HEK293 (cell line): ENCODE data around the gene PTCHD4.

Experiments used
- KLF16 ChIP-seq: fragments of 450-650 bp; formaldehyde crosslinking; IDR thresholded peaks from 2 replicates; pipeline ENCODE4 v1.5.1; 2017; ENCODE audit warnings: missing biosample characterization, missing genetic modification characterization
- PBX3 ChIP-seq: sonication (generic); formaldehyde crosslinking; IDR thresholded peaks from 2 replicates; pipeline ENCODE4 v1.8.1; 2022; ENCODE audit warnings: mild to moderate bottlenecking, moderate library complexity, missing genetic modification reagents
- REST ChIP-seq: fragments of 450-650 bp; formaldehyde crosslinking; IDR thresholded peaks from 2 replicates; pipeline ENCODE4 v1.5.1; 2016; ENCODE audit warnings: missing biosample characterization, missing genetic modification characterization
- SETDB1 ChIP-seq: IDR thresholded peaks from one replicate; pipeline ENCODE4 v1.6.1; 2017; ENCODE audit warnings: mild to moderate bottlenecking, low read length, moderate library complexity, mixed read lengths; ENCODE audit not compliant: insufficient read length
- YY1 ChIP-seq: fragments of 450-650 bp; formaldehyde crosslinking; IDR thresholded peaks from 2 replicates; pipeline ENCODE4 v1.5.1; 2018; ENCODE audit warnings: missing biosample characterization, missing genetic modification characterization
- ZBTB8A ChIP-seq: fragments of 450-650 bp; formaldehyde crosslinking; IDR thresholded peaks from 2 replicates; pipeline ENCODE4 v1.5.1; 2016; ENCODE audit warnings: missing biosample characterization, missing genetic modification characterization
- ZNF140 ChIP-seq: fragments of 450-650 bp; formaldehyde crosslinking; IDR thresholded peaks from 2 replicates; pipeline ENCODE4 v1.5.1; 2016; ENCODE audit warnings: missing biosample characterization, missing genetic modification characterization
- ZNF157 ChIP-seq: fragments of 450-650 bp; formaldehyde crosslinking; IDR thresholded peaks from 2 replicates; pipeline ENCODE4 v1.5.1; 2016; ENCODE audit warnings: missing biosample characterization, missing genetic modification characterization
- ZNF239 ChIP-seq: fragments of 450-650 bp; formaldehyde crosslinking; IDR thresholded peaks from 2 replicates; pipeline ENCODE4 v1.5.1; 2016; ENCODE audit warnings: missing biosample characterization, missing genetic modification characterization
- ZNF660 ChIP-seq: fragments of 450-650 bp; IDR thresholded peaks from 2 replicates; pipeline ENCODE4 v1.5.1; 2018; ENCODE audit warnings: missing biosample characterization, mild to moderate bottlenecking, missing genetic modification characterization
- ZNF768 ChIP-seq: fragments of 450-650 bp; formaldehyde crosslinking; IDR thresholded peaks from 2 replicates; pipeline ENCODE4 v1.5.1; 2018; ENCODE audit warnings: missing biosample characterization, mild to moderate bottlenecking, missing genetic modification characterization
- TF ChIP-seq, protein P1 (sequence below): fragments of 450-650 bp; formaldehyde crosslinking; IDR thresholded peaks from 2 replicates; pipeline ENCODE4 v1.5.1; 2016; ENCODE audit warnings: missing biosample characterization, missing genetic modification characterization
- TF ChIP-seq, protein P2 (sequence below): fragments of 450-650 bp; formaldehyde crosslinking; IDR thresholded peaks from 2 replicates; pipeline ENCODE4 v1.5.1; 2016; ENCODE audit warnings: missing biosample characterization, missing genetic modification characterization

GRCh38 chr6:48101290-48101689, 9.7 kb downstream of the PTCHD4 start:
- TF ChIP-seq, protein P1, sequence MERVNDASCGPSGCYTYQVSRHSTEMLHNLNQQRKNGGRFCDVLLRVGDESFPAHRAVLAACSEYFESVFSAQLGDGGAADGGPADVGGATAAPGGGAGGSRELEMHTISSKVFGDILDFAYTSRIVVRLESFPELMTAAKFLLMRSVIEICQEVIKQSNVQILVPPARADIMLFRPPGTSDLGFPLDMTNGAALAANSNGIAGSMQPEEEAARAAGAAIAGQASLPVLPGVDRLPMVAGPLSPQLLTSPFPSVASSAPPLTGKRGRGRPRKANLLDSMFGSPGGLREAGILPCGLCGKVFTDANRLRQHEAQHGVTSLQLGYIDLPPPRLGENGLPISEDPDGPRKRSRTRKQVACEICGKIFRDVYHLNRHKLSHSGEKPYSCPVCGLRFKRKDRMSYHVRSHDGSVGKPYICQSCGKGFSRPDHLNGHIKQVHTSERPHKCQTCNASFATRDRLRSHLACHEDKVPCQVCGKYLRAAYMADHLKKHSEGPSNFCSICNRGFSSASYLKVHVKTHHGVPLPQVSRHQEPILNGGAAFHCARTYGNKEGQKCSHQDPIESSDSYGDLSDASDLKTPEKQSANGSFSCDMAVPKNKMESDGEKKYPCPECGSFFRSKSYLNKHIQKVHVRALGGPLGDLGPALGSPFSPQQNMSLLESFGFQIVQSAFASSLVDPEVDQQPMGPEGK (tag by site-specific recombination), result no peak
- TF ChIP-seq ZNF768 (no peak), ZNF140 (tag by site-specific recombination) (no peak), PBX3 (no peak), KLF16 (tag by site-specific recombination) (no peak), REST (tag by site-specific recombination) (no peak), ZNF157 (tag by site-specific recombination) (no peak), YY1 (tag by site-specific recombination) (no peak), ZBTB8A (tag by site-specific recombination) (no peak), ZNF660 (tag by site-specific recombination) (no peak), SETDB1 (no peak), ZNF239 (tag by site-specific recombination) (no peak)
- TF ChIP-seq, protein P2, sequence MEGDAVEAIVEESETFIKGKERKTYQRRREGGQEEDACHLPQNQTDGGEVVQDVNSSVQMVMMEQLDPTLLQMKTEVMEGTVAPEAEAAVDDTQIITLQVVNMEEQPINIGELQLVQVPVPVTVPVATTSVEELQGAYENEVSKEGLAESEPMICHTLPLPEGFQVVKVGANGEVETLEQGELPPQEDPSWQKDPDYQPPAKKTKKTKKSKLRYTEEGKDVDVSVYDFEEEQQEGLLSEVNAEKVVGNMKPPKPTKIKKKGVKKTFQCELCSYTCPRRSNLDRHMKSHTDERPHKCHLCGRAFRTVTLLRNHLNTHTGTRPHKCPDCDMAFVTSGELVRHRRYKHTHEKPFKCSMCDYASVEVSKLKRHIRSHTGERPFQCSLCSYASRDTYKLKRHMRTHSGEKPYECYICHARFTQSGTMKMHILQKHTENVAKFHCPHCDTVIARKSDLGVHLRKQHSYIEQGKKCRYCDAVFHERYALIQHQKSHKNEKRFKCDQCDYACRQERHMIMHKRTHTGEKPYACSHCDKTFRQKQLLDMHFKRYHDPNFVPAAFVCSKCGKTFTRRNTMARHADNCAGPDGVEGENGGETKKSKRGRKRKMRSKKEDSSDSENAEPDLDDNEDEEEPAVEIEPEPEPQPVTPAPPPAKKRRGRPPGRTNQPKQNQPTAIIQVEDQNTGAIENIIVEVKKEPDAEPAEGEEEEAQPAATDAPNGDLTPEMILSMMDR, result no peak
